ENCODE results near the gene ATOH1.

The ATOH1 gene

GRCh38 chr4:93835929-93836328, 7.4 kb downstream of the ATOH1 start:
- no peak for DNase-seq

GRCh38 chr4:93839704-93840103, 11.2 kb downstream of the ATOH1 start:
- DNase-seq = no peak

- no peak for DNase-seq
These were observed 13.3 kb downstream of the ATOH1 start for GRCh38 chr4:93841803-93842345.

- DNase-seq = no peak
These were observed 14.2 kb downstream of the ATOH1 start for GRCh38 chr4:93842601-93843252.

GRCh38 chr4:93843772-93844171, 15.2 kb downstream of the ATOH1 start:
- no peak for DNase-seq

- no peak for DNase-seq
These were observed 24.1 kb downstream of the ATOH1 start for GRCh38 chr4:93852680-93853079.

- DNase-seq = no peak
These were observed 27.4 kb downstream of the ATOH1 start for GRCh38 chr4:93855926-93856325.

GRCh38 chr4:93865650-93866049, 37.1 kb downstream of the ATOH1 start:
- no peak for DNase-seq

GRCh38 chr4:93867416-93868001, 39.0 kb downstream of the ATOH1 start:
- no peak for DNase-seq

- no peak for DNase-seq
These were observed 42.4 kb downstream of the ATOH1 start for GRCh38 chr4:93870876-93871458.

- no peak for DNase-seq
These were observed 48.2 kb downstream of the ATOH1 start for GRCh38 chr4:93876754-93877153.

- no peak for DNase-seq
These were observed 50.0 kb downstream of the ATOH1 start for GRCh38 chr4:93878566-93878965.

GRCh38 chr4:93879919-93880318, 51.4 kb downstream of the ATOH1 start:
- DNase-seq = no peak
